PC-9 (cell line): Measurements from ENCODE around the gene TBC1D9B. TPM values are rescaled to one million over a fixed set of nuclear protein-coding genes. Genes with fewer than 3 reads are reported as not detected.

Experiments
- BruUV-seq: library from RNA; stranded (reverse); fragments of 400-500 nt; replicated peaks from 2 replicates; lab custom pipeline; 2021; lab: Mats Ljungman, UMichigan
- CTCF ChIA-PET: fragments of 300-600 bp; sonication (Branson Sonifier 250); formaldehyde crosslinking; loops from one replicate; lab custom pipeline; 2022; ENCODE audit warnings: antibody characterized with exemption; lab: Charles Lee
- POLR2A ChIA-PET: fragments of 300-600 bp; sonication (Branson Sonifier 250); formaldehyde crosslinking; loops from one replicate; lab custom pipeline; 2022; ENCODE audit warnings: antibody characterized with exemption; ENCODE audit not compliant: unreplicated experiment; lab: Charles Lee
- DNase-seq, 2 experiments: peaks; one replicate each; pipeline versions ENCODE4 v3.0.0 to v3.0.0-alpha.2; 2015 to 2022; ENCODE audit warnings: mixed read lengths in 1 of 2
- H2AFZ ChIP-seq: fragments of 200-600 bp; sonication (generic); 2 replicates; pipeline ENCODE4 v1.8.1; 2017; ENCODE audit warnings: antibody characterized with exemption
- H3F3A ChIP-seq: fragments of 200-600 bp; sonication (generic); 2 replicates; pipeline ENCODE4 v1.8.1; 2017; ENCODE audit warnings: antibody characterized with exemption, mild to moderate bottlenecking, low read depth; ENCODE audit not compliant: insufficient read depth
- H3K27ac ChIP-seq: fragments of 200-600 bp; sonication (generic); 2 replicates; pipeline ENCODE4 v1.6.1; 2016; ENCODE audit warnings: mixed run types
- H3K27me3 ChIP-seq: fragments of 200-600 bp; sonication (generic); 2 replicates; pipeline ENCODE4 v1.6.1; 2016; ENCODE audit warnings: low read depth, mixed run types; ENCODE audit not compliant: insufficient read depth
- H3K36me3 ChIP-seq: fragments of 200-600 bp; sonication (generic); 2 replicates; pipeline ENCODE4 v1.6.1; 2016; ENCODE audit warnings: low read depth, mixed run types
- H3K4me1 ChIP-seq: fragments of 200-600 bp; sonication (generic); replicated peaks from 2 replicates; pipeline ENCODE4 v1.6.1; 2016; ENCODE audit warnings: mixed run types; ENCODE audit not compliant: insufficient read depth
- H3K4me2 ChIP-seq: fragments of 200-600 bp; sonication (generic); 2 replicates; pipeline ENCODE4 v1.6.1; 2017; ENCODE audit warnings: mixed run types
- H3K4me3 ChIP-seq: fragments of 200-600 bp; sonication (generic); 2 replicates; pipeline ENCODE4 v1.6.1; 2016; ENCODE audit warnings: mixed run types
- H3K79me2 ChIP-seq: fragments of 200-600 bp; sonication (generic); 2 replicates; pipeline ENCODE4 v1.6.1; 2017; ENCODE audit warnings: low read depth, mixed run types
- H3K9me2 ChIP-seq: fragments of 200-600 bp; sonication (generic); 2 replicates; pipeline ENCODE4 v1.8.1; 2017; ENCODE audit warnings: mild to moderate bottlenecking; ENCODE audit not compliant: insufficient read depth
- H3K9me3 ChIP-seq: fragments of 200-600 bp; sonication (generic); 2 replicates; pipeline ENCODE4 v1.8.1; 2016; ENCODE audit warnings: low read depth; ENCODE audit not compliant: insufficient read depth
- H4K20me1 ChIP-seq: fragments of 200-600 bp; sonication (generic); 2 replicates; pipeline ENCODE4 v1.8.1; 2017; ENCODE audit not compliant: insufficient read depth
- CTCF ChIP-seq: fragments of 200-600 bp; sonication (generic); conservative IDR thresholded peaks from 2 replicates; pipeline ENCODE4 v1.6.1; 2017; ENCODE audit warnings: mixed run types, antibody characterized with exemption, mild to moderate bottlenecking, moderate library complexity
- EZH2 ChIP-seq: fragments of 200-600 bp; sonication (generic); IDR thresholded peaks from 2 replicates; pipeline ENCODE4 v1.8.0; 2017; ENCODE audit warnings: antibody characterized with exemption, low read depth
- intact Hi-C: fragments of 100-400 bp; cut with micrococcal nuclease; formaldehyde crosslinking; loops from one replicate; pipeline ENCODE4 v1.10.0; 2022; ENCODE audit not compliant: unreplicated experiment
- total RNA-seq: library from RNA; stranded (reverse); gene quantifications from 2 replicates; pipeline ENCODE4 v1.2.3, GENCODE V29; 2021

TBC1D9B gene
- total RNA-seq, 1 experiment from 2014 or later, result 118 TPM

GRCh38 chr5:179816401-179816795 is 91.3 kb downstream of the TBC1D9B start:
- Histone ChIP-seq H3K4me3 (no peak overlapping the region), H3K9me2 (no peaks in the 10 kb centered on the region), H3K4me1 (peaks cover 27% of the 10 kb centered on the region), H4K20me1 (no peaks in the 10 kb centered on the region), H2AFZ (no peak overlapping the region), H3K27me3 (no peaks in the 10 kb centered on the region), H3K9me3 (no peaks in the 10 kb centered on the region; the same call in 1 of the 2 replicates), H3K27ac (no peak overlapping the region), H3K36me3 (no peaks in the 10 kb centered on the region; the same call in 1 of the 2 replicates), H3K79me2 (peaks cover 14% of the 10 kb centered on the region), H3K4me2 (no peak overlapping the region), H3F3A (peaks cover 30% of the 10 kb centered on the region)
- TF ChIP-seq CTCF (no peak), EZH2 (no peak)
- CTCF ChIA-PET, result no interaction called here
- POLR2A ChIA-PET, result no interaction called here
- intact Hi-C loops, result loop anchor here (5.0 kb wide), 1 partner anchor 264 kb away; the partner anchor contains the start of gene RUFY1
- no peak for DNase-seq
- BruUV-seq, result no TSS peak

DNA sequence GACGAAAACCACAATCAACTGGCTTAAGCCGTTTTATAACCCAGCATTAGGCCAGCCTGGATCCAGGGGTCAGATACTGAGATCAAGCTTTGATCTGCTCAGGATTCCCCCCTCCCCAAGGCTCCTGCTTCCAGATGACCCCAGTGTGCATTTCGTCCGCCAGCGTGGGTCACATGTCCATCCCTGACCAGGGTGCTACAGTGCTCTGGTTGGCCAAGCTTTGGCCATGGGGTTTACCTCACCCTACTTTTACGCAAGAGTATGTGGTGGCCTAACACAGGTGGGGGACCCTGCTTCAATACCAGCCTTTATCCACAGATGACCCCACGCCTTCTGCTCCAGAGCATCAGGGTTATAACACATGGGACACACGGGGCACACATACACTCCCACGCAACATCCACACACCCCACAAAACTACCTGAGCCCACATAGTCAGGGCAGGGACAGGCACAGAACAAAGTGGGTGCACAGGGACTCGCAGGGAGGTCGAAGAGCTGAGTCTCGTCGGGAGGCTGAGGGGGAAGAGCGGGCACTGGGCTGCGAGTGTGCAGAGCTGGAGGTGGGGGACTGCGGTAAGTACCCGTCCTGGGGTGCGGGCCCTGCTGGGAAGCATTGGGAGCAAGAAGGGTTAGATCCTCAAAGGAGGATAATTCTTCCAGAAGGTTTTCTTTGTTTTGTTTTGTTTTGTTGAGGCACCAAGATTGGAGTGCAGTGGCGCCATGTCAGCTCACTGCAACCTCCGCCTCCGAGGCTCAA is 92.0 kb downstream of the TBC1D9B start:
- no TSS peak for BruUV-seq
- POLR2A ChIA-PET, result no interaction called here
- intact Hi-C loops, result loop anchor here (5.0 kb wide), 1 partner anchor 263 kb away; the partner anchor contains the start of gene RUFY1

DNA sequence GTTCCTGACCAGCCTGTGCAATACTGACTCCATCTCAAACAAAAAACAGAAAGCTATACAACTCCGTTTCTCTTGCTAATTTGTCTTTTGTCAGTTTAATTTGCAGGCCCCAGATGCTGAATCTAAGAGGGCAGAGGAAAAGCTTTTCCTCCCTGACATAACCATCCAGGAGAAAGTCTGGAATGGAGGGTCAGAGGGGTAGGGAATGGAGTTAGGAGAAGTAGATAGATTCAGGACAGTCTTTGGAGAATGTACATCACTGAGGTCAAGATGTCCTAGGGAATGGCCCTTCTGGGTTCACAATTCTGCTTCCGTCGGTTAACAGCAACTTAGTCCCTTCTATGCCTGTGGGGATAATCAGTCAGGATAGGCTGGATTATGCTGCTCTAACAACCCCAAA is 93.6 kb downstream of the TBC1D9B start:
- no TSS peak for BruUV-seq
- Histone ChIP-seq H2AFZ (no peak overlapping the region), H3K9me3 (no peaks in the 10 kb centered on the region; the same call in 1 of the 2 replicates), H3F3A (peaks cover 28% of the 10 kb centered on the region; the same call in 1 of the 2 replicates), H4K20me1 (no peaks in the 10 kb centered on the region), H3K9me2 (no peaks in the 10 kb centered on the region), H3K27me3 (no peaks in the 10 kb centered on the region), H3K4me3 (no peak overlapping the region), H3K4me1 (peaks cover 16% of the 10 kb centered on the region), H3K27ac (no peak overlapping the region), H3K36me3 (no peaks in the 10 kb centered on the region; the same call in 1 of the 2 replicates), H3K79me2 (no peaks in the 10 kb centered on the region), H3K4me2 (no peak overlapping the region)
- DNase-seq, result no peak
- TF ChIP-seq CTCF (no peak), EZH2 (no peak)
- ChIA-PET CTCF (no interaction called here), POLR2A (interaction anchor here (0.6 kb wide), 1 partner anchor 24 kb away, joined by 8 read pairs; no protein-coding TSS in a partner anchor)
- intact Hi-C loops, result no loop called here

More for the DNA sequence above, 92.0 kb downstream of the TBC1D9B start:
- no peak overlapping the region for H3K4me3 ChIP-seq
- H3K79me2 ChIP-seq, result peaks cover 7% of the 10 kb centered on the region
- DNase-seq, result no peak
- no peaks in the 10 kb centered on the region; the same call in 1 of the 2 replicates for H3K9me3 ChIP-seq
- no peak overlapping the region for H3K27ac ChIP-seq
- H3F3A ChIP-seq, result peaks cover 32% of the 10 kb centered on the region
- CTCF ChIA-PET, result no interaction called here
- no peaks in the 10 kb centered on the region; the same call in 1 of the 2 replicates for H3K36me3 ChIP-seq
- H4K20me1 ChIP-seq, result no peaks in the 10 kb centered on the region
- no peaks in the 10 kb centered on the region for H3K27me3 ChIP-seq
- no peaks in the 10 kb centered on the region for H3K9me2 ChIP-seq
- H2AFZ ChIP-seq, result no peak overlapping the region
- peaks cover 27% of the 10 kb centered on the region for H3K4me1 ChIP-seq
- TF ChIP-seq EZH2 (no peak), CTCF (no peak)
- no peak overlapping the region for H3K4me2 ChIP-seq
